NOMO-1 (cell line): ENCODE data around the gene NUMB.

Experiments used
- DNase-seq, 2 experiments: peaks; one replicate each; lab custom pipeline; 2025; ENCODE audit not compliant: unreplicated experiment in 2 of 2; lab: John Stamatoyannopoulos, UW

The NUMB gene

DNA sequence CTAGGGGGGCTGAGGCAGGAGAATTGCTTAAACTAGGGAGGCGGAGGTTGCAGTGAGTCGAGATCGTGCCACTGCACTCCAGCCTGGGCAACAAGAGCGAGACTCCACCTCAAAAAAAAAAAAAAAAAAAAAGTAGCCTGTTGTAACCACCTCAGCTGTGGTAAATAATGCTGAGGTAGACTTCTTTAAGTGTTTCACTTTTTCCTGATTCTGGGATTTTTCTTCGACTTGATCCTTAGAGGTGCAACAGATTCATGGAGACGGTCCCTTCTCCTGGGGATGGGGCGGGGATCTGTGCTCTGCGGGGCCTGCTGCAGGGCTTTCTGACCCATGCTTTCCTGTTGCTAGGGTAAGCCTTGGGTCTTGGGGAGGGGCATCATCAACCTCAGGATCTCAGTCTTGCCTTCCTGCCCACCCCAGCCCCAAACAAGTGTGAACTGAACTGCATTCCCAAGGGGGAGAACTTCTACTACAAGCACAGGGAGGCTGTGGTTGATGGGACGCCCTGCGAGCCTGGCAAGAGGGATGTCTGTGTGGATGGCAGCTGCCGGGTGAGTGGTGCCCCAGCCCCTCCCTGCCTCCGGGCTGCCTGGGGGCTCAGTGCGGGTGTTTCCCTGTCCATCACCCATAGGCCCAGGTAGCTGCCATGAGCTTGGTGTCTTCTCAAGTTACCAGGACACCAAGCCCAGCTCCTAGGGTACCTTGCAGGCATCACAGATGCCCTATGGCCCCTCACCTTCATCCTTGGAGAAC is 208.6 kb downstream of the NUMB start:
- DNase-seq = no peak

DNA sequence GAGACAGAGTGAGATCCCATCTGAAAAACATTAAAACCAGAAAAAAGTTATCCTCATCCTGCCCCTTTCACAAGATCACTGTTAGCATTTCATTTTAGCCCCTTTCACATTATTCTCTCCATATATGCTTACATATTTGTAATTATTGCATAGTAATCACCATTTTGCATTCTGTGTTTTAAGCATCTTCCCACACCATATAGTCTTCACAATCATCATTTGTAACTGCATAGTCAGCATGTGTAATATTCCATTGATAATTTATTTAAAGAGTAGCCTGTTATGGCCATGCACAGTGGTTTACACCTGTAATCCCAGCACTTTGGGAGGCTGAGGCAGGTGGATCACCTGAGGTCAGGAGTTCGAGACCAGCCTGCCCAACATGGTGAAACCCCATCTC is 209.2 kb downstream of the NUMB start:
- DNase-seq = no peak

DNA sequence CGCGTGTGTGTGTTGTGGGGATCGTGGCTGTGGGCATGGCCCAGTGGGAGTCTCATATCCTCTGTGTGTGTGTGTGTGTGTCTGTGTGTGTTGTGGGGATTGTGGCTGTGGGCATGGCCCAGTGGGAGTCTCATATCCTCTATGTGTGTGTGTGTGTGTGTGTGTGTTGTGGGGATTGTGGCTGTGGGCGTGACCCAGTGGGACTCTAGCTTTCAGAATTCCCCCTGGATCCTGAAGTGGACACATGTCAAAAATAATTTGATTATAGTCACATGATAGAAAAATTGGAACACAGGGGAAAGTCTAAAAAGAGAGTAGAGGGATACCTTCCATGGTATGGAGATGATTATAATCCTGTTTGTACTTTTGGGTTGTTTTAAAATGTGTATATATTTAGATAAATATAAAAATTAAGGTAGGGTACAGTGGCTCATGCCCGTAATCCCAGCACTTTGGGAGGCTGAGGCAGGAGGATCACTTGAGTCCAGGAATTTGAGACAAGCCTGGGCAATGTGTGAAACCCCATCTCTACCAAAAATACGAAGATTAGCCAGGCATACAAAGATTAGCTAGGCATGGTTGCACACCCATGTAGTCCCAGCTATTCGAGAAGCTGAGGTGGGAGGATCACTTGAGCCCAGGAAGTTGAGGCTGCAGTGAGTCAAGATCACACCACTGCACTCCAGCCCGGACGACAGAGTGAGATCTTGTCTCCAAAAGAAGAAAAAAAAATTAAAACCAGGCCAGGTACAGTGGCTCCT is 210.1 kb downstream of the NUMB start:
- DNase-seq = no peak

DNA sequence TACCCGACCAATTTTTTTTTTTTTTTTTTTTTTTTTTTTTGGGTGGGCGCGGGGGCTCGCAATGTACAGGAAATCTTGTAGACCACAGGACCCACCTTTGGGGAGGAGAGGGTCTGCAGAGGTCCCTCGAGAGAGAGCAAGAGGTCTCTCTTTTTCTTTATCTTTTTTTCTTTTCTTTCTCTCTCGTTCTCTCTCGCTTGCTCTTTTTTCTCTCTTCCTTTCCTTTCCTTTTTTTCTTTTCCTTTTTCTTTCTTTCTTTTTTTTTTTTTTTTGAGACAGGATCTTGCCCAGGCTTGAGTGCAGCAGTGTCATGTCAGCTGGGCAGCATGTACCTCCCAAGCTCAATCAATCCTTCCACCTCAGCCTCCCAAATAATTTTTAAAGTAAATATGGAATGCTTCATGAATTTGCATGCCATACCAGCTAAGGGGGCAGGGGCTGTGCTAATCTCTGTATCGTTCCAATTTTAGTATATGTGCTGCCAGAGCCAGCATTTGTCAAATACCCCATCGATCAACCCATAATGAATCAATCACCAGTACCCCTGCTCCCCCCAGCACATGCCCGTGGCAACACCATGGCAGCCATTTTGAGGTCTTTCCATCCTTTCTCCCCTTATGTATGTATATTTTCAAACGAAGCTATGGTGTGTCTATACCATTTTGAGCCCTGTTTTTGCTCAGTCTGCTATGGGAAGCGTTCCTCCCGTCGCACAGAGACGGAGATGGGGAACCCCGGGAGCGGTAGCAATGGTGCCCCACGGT is 211.8 kb downstream of the NUMB start:
- no peak for DNase-seq

DNA sequence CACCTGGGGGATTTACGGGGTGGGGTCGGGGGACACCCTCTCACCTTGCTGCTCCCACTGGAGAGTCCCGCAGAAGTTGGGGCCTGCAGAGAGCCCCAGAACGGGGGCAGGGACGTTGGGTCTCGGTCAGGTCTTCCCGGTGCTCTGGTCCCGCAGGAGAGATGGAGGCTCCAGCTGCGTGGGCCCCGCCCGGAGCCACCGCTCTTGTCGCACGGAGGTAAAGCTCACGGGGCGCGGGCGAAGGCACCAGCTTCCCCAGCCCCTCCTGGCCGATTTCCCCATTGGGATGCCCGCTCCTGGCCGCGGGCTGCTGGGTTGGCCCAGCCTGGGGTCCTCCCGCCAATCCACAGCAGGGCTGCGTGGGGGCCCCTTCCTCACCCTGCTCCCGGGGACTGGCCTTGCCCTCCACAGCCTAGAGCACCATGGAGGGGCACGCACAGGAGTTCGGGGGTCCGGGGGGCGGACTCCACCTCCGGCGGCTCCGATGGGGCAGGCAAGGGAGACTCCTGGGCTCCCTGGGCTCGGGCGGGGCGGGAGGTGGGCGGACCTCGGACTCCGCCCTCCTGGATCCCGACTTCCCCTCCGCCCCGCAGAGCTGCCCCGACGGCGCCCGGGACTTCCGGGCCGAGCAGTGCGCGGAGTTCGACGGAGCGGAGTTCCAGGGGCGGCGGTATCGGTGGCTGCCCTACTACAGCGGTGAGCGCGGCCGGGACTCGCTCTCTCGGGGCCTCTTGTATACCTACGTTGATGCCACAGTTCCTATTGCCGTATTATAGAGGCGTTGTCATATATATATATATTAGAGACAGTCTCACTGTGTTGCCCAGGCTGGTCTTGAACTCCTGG is 212.6 kb downstream of the NUMB start:
- peak; percentile 48 to 79 for DNase-seq

DNA sequence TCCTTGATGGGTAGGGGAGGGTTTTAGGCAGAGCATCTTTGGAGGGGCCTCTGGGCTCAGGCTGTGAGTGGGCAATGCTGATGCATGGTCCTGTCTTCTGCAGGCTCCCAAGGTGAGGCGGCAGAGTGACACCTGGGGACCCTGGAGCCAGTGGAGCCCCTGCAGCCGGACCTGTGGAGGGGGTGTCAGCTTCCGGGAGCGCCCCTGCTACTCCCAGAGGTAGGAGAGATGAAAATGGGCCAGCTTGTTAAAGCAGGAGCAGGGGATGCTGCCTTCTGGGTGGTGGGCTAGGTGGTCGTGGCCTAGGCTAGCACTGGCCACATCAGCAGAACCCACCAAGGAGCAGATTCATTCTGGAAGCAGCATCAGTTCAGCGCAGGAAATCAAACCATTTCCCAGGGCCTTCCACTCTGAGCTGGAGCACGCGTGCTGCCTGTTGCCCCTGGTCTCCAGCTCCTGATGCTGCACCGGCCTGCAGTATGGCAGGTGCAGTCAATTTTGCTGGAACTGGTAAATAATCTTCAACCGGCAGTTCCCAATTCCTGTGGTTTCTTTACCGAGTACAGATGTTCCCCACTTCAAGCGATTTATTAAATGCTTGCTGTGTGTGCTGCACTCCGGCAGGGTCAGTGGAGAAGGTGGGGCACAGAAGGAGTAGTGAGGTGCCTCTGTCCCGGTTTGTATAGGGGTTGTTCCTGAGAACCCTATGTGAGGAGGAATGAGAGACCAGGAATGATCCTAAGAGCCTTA is 213.6 kb downstream of the NUMB start:
- no peak for DNase-seq

DNA sequence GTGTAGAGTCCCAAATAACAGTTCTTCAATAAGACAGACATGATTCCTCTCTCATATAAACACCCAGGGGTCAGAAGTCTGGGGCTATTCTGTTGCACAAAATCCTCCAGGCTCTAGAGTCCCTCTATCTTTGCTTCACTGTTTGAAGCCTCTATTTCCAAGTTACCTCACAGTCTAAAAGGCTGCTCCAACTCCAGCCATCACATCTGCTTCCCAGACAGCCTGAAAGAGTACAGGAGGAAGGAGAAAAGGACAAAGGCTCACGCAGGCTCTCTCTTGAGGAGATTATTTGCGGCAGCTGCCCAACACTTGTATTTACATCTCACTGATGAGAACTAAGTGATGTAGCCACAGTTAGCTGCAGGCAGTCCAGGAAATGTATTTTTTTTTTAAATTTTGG is 214.6 kb downstream of the NUMB start:
- DNase-seq = no peak

DNA sequence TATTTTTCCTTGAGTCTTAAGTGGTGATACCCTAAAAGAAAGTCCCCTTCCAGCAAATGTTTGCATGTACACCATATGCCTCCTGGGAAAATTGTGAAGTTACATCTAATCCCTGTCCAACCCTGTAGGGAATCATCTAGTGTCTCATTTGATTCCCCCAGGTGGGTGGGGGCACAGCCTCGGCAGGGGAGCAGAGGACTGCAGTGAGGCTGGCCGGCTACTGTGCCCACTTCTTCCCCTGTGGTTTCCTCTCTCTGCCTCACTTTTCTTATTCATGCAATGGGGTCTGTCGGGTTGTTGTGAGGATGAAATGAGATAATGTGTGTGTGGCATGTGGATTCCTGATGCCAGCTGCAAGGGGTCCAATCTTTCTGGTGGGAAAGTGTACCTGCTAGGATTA is 215.0 kb downstream of the NUMB start:
- no peak for DNase-seq

DNA sequence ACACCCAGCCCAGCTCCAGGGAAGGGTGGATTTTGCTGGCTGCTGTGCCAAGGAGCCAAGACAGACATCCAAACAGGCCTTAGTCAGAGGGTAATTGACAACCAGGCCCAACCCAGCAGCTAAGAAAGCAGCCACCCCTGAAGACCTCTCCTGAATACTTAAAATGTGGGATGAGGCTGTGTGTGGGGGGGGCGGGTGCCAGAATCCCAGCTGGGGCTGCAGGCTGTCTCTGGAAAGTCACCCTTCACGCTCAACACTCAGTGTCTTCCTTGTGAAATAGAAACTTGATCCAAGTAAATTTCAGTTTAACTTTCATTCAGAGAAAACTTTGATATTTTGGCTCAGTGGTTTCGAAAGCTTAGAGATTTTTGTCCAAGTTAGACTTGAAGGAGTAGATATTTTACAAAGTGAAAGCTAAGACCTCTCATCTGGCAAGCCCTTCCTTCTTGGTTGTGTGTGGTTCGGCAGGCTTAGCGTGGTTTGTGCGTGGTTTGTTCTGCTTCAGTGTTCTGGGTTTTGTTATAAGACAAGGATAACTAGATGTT is 215.9 kb downstream of the NUMB start:
- DNase-seq = no peak

DNA sequence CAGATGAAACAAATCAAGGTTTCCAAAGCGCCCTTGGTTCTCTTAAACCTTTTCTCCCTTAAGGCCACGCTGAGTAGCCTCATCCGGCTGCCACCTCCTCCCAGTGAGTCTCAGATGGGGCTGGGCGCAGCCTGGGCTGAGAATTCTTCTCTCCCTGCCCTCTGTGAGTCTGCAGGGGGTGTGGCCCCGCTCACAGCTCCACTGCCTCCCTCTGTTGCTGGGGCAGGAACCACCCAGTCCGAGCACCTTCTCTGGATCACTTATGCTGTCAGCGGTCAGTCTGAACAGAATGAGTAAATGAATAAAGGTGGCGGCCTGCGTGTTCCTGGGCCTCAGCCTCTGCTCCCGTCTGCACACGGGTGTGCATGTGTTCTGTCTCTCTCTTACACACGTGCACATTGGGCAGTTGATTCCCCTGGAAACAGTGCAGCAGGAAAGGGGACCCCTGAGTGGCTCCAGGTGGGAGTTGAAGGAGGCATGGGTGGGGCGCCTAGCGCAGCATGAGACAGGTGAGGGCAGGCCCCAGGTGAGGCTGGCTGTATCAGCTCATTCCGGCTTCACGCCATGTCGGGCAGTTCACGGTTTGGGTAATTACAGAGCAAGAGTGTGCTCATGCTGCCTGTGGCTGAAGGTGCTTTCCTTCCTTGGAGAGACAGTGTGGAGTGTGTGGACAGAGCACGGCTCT is 216.7 kb downstream of the NUMB start:
- no peak for DNase-seq

DNA sequence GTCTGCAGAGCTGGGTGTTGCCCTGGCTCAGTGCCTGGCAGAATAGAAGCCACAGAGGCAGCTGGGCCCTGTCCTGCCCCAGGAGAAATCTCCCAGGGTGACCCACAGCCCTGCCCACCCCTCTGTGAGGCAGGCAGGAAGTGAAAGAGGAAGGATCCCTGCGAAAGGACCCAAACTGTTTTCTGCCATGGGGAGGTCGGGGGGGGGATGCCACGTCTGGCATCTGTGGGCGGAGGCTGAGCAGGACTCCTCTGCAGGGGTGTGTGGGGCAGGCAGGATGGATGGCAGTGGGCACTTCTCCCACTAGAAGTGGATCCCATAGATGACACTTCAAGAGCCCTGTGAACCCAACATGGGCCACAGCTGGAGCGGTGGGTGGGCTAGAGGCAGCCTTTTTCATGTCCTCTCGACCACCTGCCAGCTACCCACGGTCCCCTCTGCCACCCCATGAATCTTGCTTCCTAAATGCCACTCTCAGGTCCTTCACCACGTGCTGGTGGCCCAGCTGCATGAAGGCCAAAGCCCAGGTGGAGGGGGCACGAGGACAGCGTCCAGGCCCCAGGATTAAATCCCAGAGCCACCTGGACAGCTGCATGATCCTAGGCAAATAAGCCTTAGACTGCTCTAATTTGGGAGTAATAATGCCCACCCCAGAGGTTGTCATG is 217.4 kb downstream of the NUMB start:
- DNase-seq = peak; percentile 68 to 73

DNA sequence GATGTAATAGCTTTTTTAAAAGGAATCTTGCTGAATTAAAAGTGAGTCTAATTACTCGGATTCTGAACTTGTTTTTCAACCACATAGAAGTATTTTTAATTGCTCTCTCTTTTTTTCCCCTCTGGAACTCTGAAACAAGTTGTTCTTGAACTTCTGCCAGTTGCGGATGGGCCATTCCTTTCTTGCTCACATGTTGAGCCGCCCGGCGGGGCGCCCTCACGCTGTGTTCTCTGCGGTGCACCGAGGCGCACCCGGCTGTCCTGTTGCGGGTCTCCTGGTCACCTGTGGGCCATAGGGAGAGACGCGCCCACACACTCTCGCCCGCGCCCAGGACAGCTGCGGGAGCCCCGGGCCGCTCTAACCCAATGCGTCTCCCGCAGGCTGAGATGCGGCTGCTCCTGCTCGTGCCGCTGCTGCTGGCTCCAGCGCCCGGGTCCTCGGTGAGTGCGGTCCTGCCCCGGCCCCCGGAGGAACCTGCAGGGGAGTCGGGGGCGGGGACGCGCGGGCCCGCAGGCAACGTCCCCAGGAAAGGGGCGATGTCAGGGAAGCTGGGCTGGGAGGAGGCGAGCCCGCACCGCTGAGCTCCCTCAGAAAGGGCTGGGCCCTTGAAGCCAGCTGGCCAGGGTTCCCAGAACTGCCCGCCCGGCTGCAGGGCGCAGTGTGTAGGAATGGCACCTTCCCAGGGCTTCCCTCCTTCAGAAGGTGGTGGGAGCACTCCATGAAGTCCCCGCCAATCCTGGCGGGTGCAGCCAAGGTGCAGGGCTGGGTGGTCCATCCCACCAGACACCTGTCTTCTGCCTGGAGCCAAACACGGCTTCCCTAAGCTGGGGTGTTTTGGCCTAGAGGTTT is 218.7 kb downstream of the NUMB start:
- no peak for DNase-seq

DNA sequence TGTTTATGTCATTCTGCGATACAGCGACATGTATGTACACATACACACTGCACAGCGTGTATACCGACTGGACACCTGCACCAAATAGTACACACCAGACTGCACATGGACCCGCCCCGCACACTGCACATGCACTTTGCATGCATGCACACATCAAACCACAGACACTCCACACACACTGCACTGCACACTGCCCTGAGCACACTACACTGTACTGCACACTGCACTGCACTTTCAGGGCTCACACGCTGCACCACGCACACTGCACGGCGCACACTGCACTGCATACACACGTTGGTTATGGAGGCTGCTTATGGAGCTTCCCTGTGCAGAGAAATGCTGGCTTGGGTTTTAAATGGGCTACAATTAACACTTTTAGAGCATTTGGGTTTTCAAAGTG is 219.4 kb downstream of the NUMB start:
- no peak for DNase-seq

DNA sequence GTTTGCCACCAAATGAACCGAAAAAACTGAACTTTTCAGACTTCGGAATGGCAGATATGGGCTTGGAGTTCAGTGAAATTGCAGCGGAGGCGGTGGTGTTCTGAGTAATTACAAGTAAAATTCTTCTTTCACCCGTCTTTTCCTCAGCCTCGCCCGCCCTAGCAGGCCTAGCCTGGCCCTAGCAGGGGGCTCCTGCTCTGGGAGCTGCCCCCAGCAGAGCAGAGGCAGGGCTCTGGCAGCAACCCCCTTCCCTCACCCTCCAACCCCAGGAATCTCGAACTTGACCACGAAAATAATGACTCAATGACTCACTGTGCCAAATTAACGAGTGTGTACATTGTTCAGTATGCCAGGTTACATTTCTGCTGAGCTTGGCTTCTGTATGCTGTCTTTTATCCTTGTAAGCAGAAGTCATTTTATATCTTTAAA is 219.9 kb downstream of the NUMB start:
- DNase-seq = peak; percentile 55 to 62

DNA sequence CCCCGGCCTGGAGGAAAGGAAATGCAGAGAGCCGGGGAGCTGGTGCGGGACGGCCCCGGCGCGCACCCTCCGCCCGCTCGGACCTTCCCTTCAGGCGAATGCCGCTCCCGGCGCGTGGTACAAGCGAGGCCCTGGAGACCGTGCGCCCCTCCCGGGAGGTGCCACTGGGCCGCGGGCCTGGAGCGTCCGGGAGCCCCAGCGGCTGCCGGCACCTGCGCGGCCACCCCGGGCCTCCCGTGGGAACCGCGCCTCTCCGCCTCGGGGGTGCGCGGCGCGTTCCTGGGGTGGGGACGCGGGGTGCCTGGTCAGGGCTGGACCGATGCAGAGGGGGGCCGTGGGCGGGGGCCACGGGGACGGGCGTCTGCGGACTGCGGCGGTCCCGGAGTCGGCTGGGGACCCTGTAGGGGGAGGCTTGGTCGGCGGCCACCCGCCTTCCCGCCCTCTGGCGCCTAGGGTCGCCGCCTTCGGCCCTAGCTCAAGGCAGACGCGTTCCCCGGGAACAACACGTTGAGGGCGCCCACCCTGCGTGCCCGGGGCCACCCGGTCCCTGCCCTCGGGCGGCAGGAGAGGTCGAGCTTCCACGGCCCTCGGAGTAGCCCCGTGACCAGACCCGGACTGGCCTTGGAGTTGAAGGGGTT is 220.4 kb downstream of the NUMB start:
- no peak for DNase-seq

DNA sequence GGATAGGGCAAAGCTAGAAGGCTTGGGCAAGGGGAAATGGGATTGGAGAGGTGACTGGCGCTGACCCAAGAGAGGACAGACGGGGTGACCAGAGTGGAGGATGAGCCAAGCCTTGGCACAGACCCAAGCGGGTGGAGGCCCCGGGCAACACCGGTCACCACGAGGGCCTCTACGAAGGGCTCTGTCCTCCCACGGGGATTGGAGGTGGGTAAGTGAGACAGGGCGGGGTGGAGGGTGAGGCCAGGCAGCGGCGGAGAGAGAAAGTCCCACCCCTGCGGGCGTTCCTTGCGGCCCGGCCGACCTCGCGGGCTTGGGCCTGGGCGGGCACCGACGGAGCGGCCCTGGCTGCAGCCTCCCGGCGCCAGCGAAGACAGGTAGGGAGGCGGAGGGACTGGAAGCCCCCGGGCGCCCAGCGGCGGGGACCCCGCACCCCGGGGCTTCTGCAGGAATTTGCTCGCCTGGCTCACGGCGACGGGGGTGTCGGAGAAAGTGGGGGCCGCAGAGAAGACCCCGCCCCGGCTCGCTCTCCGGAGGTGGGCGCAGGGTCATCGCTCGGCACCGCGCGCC is 221.0 kb downstream of the NUMB start, which contains the start of gene PAPLN:
PAPLN (plus strand) TSS at position 288 of the 567 bp plus-strand sequence. CDS start 2,273 bp downstream, outside the sequence.
- DNase-seq = peak; percentile 38 to 62

DNA sequence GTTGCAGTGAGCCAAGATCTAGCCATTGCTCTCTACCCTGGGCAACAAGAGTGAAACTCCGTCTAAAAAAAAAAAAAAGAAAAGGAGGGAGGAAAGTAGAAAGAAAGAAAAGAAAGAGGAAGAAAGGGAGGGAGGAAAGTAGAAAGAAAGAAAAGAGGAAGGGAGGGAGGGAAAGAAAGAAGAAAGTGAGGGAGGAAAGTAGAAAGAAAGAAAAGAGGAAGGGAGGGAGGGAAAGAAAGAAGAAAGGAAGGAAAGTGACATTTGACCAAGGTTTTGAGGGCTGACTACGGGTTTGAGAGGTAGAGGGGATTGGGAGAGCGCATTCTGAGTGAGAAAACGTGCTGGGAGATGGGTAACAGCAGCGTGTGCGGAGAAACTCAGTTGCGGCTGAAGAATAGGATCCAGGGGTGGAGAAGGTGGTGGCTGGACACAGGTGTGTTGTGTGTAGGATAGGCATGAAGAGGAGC is 221.6 kb downstream of the NUMB start:
- DNase-seq = peak in 1 of 2 experiments; percentile 38
